ENCODE results near the gene PLPP2.

- no peak for TF ChIP-seq CTCF (optimal IDR thresholded peaks at IDR 0.05 in 1 of 3, IDR thresholded peaks at IDR 0.05 in 1 of 3, conservative IDR thresholded peaks at IDR 0.05 in 1 of 3; ENCODE audit: extremely low read depth in 1 of 3, insufficient read depth in 2 of 3, low read length in 3 of 3)
- no peak for TF ChIP-seq EZH2 (IDR thresholded peaks at IDR 0.05; ENCODE audit: low read length)
These were observed 11.5 kb downstream of the PLPP2 start for GRCh38 chr19:279656-280055.
